NCI-H510A (cell line): Measurements from ENCODE around the gene COL11A2.
"Not testable (repeated sequence)": the region's sequence is repeated elsewhere in the genome, so short reads cannot be mapped to it uniquely, and the experiment has no call there.

Source experiments
- DNase-seq: peaks from one replicate; lab custom pipeline; 2025; lab: John Stamatoyannopoulos, UW

The COL11A2 gene

GRCh38 chr6:33156561-33156960 is 35.7 kb downstream of the COL11A2 start:
- DNase-seq: no peak

GRCh38 chr6:33154349-33154748 is 37.9 kb downstream of the COL11A2 start:
- DNase-seq: no peak

GRCh38 chr6:33151050-33151449 is 41.2 kb downstream of the COL11A2 start:
- DNase-seq: no peak

DNA sequence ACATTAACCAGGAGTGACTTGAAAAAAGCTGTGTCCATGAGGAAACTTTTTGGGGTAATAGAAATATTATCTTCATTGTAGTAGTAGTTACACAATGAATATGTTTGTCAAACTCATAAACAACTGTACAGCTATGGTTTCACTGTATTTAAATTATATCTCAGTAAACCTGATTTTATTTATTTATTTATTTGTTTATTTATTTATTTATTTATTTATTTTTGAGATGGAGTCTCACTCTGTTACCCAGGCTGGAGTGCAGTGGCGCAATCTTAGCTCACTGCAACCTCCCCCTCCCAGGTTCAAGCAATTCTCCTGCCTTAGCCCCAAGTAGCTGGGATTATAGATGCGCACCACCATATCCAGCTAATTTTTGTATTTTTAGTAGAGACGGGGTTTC is 41.7 kb downstream of the COL11A2 start:
- not testable (repeated sequence) for DNase-seq

- DNase-seq: no peak
These were observed 44.2 kb downstream of the COL11A2 start for GRCh38 chr6:33147807-33148666.

DNA sequence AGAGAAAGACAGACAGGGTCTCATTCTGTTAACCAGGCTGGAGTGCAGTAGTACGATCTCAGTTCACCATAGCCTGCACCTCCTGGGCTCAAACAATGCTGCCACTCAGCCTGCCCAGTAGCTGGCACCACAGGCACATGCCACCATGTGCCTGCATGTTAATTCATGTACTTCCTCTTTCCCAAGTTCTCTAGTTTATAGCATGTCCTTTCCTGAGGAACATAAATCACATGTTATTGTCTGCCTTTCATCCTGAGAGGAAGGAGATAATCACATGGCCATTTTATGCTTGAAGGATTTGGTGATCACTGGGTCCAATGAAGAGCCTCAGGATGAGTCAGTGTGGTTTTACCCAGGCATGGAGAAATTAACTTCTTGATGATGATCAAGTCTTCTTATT is 47.9 kb downstream of the COL11A2 start:
- DNase-seq: no peak

GRCh38 chr6:33143113-33143770 is 49.0 kb downstream of the COL11A2 start:
- DNase-seq: no peak

- no peak for DNase-seq
These were observed 49.7 kb downstream of the COL11A2 start for GRCh38 chr6:33142501-33143070.

GRCh38 chr6:33140556-33140955 is 51.7 kb downstream of the COL11A2 start:
- DNase-seq: no peak

DNA sequence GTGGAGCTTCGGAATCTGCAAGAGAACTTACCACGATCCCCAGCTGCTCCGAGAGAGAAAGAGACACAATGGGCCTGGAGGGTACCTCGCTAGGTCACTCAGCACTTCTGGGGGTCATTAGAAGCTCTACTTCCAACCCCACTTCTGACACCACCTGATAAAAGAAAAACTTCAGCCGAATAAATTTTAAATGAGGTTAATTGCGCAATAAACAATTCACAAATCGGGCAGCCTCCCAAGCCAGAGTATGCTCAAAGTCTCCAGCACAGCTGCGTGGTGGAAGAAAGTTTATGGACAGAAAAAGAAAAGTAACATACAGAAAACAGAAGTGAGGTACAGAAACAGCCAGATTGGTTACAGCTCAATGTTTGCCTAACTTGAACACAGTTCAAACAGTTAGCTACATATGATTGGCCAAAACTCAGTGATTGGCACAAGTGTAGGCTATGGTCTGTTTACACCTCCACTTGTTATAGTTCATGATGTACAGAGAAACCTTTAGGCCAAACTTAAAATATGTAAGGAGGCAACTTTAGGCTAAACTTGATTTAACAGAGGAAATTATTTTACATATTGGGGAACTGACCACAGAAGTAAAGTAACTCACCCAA is 52.6 kb downstream of the COL11A2 start:
- DNase-seq: no peak

DNA sequence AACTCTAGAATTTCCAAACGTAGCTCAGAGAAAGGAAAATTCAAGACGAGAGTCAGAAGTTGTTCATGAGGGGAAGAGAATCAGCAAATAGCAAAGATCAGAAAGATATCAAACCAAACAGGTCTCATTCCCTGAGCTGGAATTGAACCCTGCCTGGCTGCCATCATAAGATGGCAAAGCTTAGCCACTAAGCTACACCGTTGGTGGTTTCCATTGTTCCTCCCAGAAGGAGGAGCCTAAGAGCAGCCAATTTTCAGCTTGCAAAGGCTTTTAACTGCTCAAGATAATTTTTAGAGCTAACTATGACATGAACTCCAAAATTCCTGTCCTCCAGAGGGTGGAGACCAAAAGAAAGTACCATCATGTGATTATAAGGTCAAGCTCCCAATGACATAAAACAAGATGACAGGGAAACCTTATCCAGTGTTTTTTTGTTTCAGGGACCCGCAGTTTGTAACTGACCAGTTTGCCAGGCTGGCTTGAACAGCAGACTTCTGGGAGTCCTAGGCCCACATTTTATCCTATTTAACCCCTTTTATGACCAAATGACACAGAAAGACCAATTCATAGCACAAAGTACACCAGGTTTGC is 55.9 kb downstream of the COL11A2 start:
- no peak for DNase-seq

- no peak for DNase-seq
These were observed 60.2 kb downstream of the COL11A2 start for GRCh38 chr6:33132081-33132524.

GRCh38 chr6:33128318-33128717 is 63.9 kb downstream of the COL11A2 start:
- no peak for DNase-seq

DNA sequence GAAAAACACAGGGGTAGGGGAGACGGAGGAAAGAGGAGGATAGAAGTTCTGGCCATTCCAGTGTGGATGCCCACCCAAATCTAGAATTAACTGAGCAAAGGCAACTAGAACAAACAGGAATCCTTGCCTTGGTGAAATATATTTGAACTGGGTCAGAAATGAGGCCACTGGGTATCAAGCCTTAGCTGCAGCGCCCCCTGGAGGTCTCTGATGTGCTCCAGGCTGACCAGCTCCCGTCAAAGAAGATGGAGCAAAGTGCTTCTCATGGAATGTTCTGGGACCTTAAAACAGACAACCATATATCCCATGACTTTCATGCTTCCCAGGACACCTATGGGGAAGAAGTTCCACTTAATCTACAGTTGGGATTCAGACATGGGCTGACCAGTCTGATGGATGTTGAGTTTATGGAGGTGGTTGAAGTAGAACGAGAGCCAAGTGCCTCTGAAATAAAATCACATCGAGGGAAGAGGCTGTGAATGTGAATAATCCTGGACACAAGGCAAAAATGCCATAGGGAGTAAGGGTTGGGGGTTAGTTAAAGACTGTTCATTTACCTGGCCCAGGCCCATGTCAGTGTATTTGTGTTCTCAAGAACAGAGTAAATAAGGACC is 66.1 kb downstream of the COL11A2 start:
- no peak for DNase-seq

- no peak for DNase-seq
These were observed 67.3 kb downstream of the COL11A2 start for GRCh38 chr6:33124947-33125346.

DNA sequence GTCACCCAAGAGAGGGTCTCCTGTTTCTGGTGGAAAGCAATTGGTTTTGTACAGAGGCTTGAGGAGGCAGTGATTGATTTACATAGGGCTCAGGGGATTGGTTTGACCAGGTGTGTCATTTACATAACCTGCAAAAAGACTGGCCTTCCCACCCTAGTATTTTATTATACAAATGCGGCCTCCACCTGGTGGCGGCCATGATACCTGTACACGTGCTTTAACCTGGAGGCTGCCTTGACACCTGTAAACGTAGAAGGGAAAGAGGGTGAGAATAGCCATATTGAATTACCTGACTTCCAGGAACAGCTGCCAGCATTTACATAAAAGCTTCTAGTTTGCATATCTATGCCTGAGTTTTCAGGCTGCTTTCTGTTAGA is 67.8 kb downstream of the COL11A2 start:
- DNase-seq: no peak

GRCh38 chr6:33123732-33124524 is 68.3 kb downstream of the COL11A2 start:
- peak; percentile 14 for DNase-seq

DNA sequence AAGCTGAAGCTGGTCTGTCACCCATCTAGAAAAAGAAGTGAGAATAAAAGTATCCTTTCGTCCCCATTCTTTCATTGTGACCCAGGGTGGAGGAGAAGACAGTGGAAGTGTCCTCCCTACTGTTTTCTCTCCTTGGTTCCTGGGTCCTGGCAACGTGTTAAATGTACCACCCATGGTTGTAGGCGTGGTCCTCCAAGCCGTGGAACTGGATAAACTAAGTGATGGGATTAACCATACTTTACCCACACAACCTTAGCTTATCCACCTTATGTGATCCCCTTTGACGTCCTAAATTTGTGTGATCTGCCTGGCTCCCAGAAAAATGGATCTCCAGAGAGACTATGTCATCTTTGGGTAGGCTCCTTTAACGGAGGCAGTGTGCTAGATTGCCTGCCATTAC is 69.1 kb downstream of the COL11A2 start:
- no peak for DNase-seq

- DNase-seq: no peak
These were observed 72.3 kb downstream of the COL11A2 start for GRCh38 chr6:33120001-33120400.

DNA sequence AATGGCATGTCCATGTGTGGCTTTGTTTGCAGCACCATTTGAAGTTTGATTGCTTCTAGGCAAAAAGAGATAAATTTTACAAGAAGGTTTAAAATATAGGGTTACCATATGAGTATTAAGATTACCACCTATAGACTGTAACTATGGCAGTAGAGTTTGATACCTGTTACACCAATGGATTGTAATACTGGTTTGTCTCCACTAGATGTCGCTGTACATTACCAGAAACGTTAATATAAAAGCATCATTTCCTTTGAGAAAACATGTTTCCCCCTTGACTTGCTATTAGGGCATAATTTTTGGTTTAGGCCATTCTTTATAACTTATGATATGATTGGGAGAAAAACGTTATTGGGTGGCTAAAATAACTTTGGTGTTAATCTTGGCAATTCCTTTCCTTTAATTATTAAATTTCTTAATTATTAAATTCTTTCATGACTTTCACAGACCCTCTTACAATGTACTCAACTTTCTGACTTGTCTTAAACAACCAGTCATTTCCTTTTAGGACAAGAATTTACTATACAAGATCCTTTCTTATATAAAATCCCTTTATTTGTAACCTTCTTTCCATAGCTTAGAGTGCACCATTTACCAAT is 73.6 kb downstream of the COL11A2 start:
- DNase-seq: no peak
